Activated CD8-positive, alpha-beta memory T cell treated with anti-CD3 and anti-CD28 coated beads for 1 hour (primary cell): ENCODE measurements around the gene B3GALT6.

ENCODE experiments used
- DNase-seq, 2 donors: peaks; one replicate each; pipeline ENCODE4 v3.0.0-alpha.2; 2020; ENCODE audit warnings: low read depth in 1 of 2; ENCODE audit errors: extremely low read depth in 1 of 2

Gene B3GALT6

DNA sequence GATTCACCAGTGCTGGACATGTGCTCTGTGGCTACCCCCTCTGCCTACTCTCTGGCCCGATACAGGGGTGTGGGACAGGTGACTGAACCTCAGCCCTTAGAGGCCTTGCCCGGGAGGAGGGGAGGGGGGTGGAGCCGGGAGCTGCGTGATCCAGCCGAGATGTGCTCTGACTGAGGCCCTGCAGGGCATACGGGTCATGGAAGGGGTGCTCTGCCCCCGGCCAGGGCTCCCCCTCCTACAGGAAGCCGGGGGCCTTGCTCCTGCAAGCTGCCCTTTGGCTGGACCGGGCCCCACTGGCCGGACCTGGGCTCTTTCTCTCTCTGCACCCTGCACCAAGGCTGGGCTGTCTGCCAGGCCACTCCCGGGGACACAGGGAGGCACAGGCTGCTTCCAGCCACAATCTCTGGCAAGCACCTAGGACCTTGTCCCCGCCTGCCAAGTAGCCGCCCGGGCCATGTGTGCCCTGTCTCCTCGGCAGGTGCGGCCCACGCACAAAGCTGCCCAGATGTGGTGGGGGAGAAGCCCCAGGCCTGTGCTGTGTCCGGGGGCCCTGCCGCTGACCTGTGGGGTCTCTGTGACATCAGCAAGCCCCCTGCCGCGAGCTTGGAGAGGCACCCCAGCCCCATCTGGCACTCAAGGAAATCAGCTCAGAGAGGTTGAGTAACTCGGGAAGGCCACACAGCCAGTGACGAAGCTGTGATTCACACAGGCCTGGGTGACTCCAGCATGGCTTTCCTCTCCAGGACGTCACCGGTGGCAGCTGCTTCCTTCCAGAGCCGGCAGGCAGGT is 49.7 kb downstream of the B3GALT6 start:
- DNase-seq = no peak

DNA sequence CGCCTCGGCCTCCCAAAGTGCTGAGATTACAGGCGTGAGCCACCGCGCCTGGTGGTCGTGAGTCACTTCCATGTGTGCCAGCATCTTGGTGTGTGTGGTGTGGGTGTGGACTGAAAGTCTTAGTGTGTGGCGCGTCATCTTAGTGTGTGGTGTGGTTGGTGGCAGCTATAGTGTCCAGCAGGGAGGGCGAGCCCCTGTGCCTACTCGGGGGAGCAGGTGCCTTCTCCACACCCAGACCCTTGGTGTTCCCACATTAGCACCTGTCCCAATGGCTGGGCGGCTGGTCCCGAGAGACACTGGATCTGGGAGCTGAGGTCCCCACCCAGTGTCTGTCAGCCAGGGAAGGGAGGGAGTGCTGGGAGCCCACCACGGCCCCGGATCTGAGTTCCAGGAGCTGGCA is 51.0 kb downstream of the B3GALT6 start:
- no peak for DNase-seq

DNA sequence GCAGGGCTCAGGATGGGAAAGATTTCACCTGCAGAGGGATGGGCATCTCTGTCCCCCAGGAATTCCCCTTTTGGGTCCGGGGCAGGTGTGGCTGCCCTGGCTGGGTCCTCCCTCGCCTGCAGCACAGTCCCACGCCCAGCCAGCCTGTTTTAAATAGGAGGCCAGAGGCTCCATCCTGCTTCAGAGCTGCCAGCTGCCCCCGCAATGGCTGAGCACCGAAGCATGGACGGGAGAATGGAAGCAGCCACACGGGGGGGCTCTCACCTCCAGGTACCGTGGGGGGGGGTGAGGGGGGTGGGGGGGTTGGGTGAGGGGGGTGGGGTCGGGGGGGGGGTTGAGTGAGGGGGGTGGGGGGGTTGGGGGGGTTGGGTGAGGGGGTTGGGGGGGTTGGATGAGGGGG is 51.8 kb downstream of the B3GALT6 start:
- no peak for DNase-seq
